NCI-H2227 treated with DMSO at 0.1 percent for 48 hours (cell line): Measurements from ENCODE around the gene MAP3K8.
"Not testable (repeated sequence)": the region's sequence is repeated elsewhere in the genome, so short reads cannot be mapped to it uniquely, and the experiment has no call there.

ENCODE experiments used
- DNase-seq: peaks from one replicate; lab custom pipeline; 2025; lab: John Stamatoyannopoulos, UW

MAP3K8 gene

DNA sequence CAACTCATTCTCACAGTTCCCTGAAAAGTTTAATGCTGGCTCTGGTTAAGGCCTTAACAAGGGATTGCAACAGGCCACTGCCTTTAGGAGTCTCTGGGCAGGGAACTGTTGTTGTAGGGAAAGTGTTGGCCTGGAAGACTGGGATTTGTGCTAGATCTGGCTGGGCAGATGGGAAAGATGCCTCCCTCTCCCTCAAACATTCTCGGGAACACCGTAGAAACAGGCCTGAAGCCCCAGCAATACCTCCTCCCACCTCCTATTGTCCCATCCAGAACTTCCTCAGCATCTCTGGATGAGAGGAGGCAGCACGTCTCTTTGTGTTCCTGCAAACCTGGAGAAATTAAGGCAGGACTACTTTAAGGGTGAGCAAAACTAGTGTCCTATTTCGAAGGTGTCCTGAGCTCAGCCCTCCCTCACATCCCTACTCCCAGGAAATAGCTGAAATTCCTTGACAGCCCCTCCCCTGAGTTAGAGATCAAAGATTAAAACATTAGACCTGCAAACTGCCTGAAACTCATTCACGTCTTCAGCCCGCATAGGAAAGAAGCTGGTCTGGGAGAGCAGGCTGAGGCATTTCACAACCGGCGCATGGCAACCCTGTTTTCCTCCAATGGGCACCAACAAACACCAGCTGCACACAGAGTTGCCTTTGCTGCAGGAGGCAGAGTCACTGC is 10.9 kb upstream of the MAP3K8 start:
- no peak for DNase-seq

DNA sequence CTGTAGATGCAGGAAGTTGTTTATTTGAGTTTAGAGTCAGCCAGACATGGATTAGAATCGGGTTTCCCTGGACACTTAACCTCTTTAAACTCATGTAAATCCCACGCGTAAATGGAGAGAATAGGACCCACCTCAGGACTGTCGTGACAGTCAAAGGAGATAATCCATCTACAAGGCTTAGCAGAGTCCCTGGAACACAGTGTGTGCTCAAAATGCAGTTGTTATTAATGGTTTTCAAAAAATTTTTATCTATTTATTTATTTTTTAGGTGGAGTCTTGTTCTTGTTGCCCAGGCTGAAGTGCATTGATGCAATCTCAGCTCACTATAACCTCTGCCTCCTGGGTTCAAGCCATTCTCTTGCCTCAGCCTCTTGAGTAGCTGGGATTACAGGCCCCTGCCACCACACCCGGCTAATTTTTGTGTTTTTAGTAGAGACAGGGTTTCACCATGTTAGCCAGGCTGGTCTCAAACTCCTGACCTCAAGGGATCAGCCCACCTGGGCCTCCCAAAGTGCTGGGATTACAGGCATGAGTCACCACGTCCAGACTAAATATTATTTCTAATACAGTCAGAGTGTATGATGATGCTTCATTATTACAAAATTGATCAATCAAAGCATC is 10.2 kb upstream of the MAP3K8 start:
- not testable (repeated sequence) for DNase-seq

DNA sequence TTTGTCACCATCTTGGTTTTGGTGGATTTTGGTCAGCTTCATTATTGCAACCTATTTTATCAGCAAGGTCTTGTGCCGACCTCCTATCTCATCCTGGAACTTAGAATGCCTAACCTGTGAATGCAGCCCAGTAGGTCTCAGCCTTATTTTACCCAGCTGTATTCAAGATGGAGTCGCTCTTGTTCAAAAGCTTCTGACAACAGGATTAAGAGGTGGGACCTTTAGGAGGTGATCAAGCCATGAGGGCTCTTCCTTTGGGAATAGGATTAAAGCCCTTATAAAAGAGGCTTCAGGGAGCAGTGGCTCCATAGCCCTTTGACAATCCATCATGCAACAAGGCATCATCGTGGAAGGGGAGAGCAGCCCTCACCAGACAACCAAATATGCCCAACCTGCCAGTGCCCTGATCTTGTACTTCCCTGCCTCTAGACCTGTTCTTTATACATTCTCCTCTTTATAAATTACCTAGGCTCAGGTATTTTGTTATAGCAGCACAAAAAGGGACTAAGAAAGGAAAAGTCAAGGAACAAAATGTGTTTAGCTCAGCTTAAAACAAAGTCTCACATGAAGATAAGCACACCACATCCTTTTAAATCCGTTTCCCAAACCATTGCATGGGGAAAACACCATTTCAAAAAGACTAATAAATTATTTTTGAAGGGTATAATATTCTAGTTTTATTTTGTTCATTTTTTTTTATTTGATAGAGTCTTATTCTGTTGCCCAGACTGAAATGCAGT is 8.5 kb upstream of the MAP3K8 start:
- DNase-seq = no peak

DNA sequence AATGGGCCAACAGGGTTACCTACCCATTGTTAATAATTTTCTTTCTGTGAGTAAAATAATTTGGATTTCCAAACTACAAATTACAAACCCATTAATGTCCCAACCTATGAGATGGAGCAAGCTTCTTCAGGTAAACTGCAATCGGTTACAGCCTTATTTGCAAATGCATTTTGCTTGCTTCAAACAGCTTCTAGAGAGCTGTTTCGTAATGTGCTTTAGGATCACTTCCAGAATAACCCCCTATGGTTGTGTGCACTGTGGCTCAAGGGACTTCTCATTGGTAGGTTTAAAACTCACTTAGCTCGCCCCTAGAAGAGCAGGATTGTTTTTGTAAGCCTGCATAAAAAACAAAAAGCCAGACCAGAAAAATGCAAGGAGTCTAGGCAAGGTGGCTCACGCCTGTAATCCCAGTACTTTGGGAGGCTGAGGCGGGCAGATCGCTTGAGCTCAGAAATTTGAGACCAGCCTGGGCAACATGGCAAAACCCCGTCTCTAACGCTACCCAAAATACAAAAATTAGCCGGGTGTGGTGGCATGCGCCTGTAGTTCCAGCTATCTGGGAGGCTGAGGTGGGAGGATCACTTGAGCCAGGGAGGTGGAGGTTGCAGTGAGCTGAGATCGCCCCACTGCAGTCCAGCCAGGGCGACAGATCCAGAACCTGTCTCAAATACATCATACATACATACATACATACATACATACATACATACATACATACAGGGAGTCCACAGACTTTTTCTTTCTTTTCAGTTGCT is 3.3 kb upstream of the MAP3K8 start:
- no peak for DNase-seq

DNA sequence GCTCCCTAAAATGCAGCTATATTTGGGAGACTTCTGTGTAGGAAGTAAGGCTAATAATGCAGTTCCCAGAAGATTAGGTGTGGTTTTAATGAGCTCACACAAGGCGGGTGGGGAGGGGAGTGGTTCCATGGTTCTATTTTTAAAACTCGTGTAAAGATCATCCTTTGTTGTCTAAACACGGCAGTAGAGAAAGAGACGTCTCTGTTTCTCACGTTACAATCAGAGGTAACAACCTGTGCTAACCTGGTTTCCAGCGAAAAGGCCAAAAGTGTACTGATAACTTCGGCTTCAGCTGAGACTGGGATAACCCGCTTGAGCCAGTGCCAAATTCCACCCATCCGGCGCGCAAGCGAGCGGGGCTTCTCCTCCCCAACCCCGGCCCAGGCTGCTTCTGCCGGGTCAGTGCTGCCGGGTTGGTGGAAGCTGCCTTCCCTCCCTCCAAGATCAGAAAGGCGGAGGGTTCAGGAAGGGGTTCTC is 2.5 kb upstream of the MAP3K8 start:
- no peak for DNase-seq

DNA sequence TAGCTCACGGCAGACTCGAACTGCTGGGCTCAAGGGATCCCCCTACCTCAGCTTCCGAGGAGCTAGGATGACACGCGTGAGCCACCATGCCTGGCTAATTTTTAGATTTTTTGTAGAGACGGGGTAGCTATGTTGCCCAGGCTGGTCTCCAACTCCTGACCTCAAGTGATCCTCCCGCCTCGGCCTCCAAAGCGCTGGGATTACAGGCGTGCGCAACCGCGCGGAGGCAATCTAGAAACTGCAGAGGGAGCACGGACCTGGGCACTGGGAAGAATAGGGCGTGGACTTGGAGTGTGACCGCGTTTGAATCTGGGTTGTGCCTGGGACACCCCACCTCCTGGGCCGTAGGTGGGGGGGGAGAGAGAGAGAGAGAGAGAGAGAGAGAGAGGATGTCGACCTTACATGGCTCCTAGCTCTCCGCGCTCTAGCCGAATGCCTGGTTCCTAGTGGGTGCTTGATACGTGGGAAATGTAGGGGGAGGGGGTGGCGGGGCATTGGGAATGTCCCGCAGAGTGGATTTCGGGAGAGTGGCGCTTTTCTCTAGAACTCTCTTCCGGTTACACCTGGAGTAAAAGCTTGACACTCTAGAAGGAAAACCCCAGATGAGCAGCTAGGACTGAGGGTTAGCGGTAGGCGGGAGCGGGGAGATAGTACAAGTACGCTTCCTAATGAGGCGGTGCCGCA is 1.2 kb upstream of the MAP3K8 start:
- DNase-seq = no peak

DNA sequence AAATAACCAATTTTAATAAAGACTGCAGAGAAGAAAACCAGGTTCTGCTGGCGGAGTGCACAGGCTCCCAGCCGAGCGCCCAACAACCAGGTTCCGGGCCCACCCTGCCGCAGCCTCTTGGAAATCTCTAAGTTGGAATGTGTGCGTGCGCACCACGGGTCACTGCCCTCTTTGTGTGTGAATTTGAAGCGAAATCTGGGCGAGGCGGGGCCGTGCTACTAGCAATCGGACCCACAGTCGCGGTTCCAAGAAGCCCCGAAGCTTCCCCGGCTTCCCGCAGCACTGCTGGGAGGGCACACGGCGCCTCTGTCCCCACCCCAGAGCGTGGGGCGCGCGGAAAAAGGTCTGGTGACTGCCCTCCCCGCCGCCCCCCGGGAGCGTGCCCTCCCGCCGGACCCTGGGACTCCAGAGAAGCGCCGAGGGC is 666 bp upstream of the MAP3K8 start:
- DNase-seq = peak; percentile 34

DNA sequence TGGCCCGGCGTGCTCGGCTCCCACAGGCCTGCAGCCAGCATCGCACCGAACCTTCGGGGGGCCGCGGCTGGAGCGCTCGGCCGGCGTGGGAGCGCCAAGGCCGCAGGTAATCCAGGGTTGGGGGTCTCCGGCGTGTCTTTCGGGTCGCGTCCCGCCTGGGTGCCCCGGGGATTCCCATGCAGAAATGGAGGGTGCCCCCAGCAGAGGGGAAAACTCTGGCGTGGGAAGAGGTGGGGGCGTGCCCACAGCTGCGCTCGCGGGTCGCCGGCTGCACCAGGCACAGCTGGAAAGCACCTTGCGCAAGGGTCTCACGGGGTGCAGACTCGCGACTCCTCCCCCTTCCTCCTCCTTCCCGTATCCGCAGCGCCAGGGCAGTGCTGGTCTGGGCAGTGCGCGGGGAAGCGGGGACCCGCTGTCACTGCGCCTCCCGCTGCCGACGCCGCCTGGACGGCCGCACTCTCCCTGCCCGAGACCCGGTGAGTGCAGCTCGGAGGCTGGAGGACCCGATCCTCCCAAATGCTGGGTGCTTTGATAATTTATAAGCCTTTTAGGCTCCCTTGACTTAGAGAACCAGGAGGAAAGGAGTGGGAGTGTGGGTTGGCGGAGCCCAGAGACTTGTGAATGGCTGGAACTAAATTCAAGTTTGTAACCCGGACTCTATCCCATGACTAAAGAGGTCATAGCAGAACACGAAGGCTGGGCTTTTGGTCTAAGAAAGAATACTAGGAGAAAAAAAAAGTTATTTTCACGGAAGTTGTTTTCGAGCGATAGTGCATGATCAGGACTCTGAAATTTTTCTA is 489 bp downstream of the MAP3K8 start:
- no peak for DNase-seq

DNA sequence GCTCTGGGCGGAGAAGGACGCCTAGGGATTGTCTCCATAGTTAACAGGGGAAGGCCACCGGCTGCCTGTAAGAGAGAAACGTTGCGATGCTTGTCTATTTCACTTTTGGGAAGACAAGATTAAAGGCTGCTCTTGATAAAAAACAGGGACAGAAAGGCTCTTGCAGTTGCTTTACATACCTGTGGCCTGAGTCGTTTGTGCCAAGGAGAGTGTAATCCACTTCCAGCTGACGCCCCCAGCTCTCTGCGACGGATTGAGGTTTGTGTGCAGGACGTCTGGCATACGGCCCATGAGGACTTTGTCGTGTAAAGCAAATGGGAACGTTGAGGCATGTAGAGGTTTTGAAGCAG is 1.1 kb downstream of the MAP3K8 start:
- DNase-seq = no peak

DNA sequence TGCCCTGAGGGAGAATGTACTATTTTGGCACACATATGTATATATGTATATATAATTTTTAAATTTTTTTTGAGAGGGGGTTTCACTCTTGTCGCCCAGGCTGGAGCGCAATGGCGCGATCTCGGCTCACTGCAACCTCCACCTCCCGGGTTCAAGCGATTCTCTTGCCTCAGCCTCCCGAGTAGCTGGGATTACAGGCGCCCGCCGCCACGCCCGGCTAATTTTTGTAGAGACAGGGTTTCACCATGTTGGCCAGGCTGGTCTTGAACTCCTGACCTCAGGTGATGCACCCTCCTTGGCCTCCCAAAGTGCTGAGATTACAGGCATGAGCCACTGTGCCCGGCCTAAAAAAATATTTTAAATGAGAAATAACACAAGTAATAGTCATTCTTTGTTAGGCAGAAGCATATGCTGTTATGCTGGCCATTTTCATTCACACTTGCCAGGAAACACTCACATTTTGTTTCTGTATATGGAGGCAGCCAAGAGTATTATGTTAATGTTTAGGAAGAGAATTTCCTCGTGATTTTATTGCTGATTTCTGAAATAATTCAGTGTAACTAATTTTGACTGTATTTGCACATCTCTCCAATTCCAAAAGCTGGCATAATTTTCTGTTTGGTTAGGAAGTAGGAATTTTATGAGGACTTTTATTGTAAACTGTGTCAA is 1.6 kb downstream of the MAP3K8 start:
- not testable (repeated sequence) for DNase-seq

DNA sequence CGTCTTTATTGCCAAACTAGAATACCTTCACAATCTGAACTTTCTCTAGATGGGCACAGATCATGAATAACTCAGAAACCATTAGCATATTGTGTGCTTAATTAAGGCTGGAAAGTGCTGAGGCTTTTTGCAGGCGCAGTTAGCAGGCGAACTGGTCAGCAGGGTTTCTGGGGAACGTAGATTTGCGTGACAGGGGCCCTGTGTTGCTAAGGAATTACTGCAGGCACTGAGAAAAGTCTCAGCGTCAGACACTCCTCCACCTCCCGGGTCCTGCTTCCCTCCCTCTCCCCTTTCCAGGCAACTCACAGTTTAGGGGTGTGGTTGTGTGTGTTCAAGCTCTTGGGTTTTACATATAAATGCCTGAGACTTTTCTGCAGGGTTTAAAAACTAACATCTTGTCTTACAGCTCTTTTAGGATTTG is 2.2 kb downstream of the MAP3K8 start:
- no peak for DNase-seq

DNA sequence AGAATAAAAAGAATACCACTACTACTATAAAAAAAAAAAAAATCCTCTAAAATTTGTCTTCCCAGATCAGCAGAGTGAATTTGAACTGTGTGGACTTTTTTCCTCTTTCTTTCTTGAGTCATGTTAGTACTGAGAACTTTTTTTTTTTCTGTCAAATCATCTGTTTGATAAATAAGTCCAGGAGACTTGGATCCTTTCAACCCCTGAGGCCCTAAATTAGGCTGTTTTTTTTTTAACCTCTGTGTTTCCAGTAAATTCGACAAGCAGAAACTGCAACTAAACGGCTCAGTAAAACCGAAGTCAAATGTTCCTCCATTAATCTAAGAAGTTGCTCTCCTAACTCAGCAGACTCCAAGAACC is 2.7 kb downstream of the MAP3K8 start:
- DNase-seq = no peak

DNA sequence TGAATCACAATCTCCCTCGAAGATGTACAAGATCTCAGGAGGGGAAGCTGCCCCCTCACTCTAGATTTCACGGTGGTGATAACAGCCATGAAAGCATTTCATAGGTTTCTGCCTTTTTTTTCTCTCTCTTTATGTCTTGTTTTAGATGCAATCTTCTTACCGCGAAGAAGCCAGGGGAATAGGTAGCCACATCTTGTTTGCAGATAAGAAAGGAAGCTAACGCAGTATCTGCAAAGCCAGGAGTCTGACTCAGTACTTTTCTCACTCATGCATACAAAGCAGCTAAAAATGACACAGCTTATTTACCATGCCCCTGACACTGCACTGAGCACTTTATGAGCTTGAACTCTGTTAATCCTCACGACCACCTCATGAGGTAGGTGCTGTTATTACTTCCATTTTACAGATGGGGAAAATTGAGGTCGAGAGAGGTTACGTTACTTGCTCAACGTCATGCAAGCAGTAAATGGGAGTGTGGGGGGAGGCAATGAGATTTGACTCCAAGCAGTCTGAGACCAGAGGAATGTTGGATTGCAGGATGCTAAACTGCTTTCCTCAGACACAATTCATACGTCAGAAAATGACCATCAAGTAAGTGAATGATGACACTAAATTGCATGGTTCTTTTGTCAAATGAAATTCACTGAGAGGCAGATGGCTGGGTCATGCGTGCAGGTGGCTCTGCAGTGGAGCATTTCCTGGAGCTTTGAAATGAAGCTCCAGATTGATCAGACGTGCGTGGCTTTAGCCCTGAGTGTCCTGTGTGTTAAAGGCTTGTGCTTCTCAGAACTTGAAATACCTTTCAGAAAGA is 3.3 kb downstream of the MAP3K8 start:
- DNase-seq = peak; percentile 66

DNA sequence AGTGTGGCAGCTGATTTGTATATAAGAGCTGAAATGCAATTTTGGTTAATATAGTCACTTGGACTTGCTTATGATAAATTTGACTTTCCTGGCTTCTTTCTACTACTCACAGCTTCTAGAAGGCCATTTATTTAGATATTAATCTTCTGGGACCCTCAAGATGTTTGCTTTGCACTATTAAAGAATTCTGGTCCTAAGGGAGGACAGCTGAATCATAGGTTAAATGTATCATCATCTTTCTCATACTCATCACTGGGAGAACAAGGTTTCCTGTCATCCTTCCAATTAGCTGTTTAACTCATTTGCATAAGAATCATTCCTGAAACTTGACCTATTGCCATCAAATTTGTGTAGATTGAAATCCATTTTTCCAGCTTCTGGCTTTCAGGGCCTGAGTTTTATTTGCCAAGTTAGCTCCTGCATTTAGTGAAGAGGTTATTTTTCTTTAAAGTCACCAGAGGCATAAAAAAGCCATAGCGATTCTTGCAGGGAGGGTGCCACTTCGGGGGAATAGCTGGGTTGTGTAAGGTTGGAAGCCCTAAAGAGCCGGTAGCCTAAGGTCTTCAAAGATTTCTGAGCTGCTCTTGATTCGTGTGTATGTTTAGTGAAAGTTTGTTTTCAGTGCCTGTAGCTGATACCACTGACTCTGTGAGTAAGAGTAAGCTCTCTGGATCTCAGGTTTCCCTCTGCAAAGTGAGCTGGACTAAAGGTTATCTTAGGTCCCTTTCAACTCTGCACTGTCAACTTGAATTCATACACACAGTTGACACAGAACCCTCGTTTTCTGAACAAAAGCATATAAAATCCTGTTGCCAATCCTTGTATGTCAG is 4.3 kb downstream of the MAP3K8 start:
- no peak for DNase-seq

DNA sequence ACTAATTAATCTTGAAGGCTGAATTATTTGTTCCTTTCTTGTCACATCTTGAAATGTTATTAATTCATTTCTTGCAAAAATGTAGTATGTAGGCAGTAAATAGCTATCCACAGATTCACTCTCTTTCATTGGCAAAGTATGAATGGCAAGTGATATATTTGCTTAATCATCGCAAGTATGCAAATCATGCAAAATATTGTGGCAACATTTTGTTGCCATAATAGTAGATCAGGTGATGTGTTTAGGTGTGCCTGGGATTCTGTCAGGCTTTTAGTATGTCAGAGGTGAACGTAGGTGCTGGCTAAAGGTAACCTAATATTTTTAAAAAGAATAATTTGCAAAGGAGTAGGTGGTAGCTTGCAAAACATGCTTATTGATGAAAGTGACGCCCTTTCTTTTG is 5.9 kb downstream of the MAP3K8 start:
- DNase-seq = no peak

DNA sequence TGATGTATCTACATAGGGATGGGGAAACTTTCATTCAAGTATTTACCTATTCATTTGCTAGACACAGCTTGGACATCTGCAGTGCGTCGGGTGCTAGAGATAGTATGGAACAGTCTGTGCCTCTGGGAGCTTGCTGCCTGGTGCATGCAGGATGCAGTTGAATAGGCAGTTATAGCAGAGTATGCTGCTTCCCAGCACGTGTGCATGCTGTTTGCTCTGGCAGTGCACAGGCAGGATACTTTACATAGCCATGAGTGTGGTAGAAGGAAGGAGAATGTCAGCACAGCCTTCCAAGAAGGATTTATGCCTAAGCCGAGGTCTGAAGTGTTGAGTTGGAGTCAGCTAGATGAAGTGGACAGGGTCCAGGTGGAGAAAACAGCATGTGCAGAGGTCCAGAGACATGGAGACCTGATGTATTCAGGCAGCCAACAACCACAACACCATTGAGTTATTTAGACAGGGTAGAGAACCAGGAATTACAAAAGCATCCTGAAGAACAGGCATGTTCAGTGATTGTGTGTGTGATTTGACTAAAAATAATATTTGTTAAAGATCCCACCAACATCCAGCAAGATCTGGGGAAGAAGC is 8.1 kb downstream of the MAP3K8 start:
- no peak for DNase-seq

DNA sequence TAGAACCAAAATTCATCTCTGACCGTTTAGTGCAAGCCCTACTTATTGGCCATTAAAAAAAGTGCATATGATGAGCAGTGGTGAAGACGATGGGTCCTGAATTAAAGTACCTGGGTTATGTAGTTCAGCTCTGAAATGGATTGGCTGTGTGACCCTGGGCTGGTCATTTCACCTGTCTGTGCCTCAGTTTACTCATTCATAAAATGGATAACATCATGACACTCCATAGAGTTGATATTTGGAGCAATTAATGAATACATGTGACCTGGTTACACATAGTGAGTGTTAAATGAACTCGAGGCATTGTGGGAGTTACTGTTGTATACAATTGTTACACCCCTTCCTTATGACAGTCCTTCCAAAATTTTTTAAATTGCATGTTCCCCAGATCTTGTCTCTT is 9.1 kb downstream of the MAP3K8 start:
- DNase-seq = no peak

DNA sequence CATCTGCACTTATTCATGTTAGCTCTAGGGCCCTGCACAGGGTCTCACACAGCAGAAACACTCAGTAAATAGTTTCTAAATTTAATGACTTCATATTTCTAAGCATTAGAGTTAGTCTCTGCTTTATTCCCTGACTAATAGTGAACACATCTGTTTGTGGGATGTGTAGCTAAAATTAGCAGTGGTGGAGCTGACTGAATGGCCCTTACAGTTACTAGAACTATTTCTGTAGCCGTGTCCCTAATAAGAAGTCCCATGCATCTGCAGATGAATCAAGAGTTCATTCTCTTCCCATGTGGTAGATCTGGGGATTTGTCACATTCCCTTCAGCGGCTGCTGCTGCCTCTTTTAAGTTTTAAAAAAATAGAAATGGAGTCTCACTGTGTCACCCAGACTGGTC is 11.7 kb downstream of the MAP3K8 start:
- no peak for DNase-seq
